Measurements from ENCODE around the gene CLIP2. TPM values are rescaled to one million over a fixed set of nuclear protein-coding genes. Genes with fewer than 3 reads are reported as not detected.

The CLIP2 gene
- total RNA-seq, 1 donor from 2014 or later, result 110 TPM

DNA sequence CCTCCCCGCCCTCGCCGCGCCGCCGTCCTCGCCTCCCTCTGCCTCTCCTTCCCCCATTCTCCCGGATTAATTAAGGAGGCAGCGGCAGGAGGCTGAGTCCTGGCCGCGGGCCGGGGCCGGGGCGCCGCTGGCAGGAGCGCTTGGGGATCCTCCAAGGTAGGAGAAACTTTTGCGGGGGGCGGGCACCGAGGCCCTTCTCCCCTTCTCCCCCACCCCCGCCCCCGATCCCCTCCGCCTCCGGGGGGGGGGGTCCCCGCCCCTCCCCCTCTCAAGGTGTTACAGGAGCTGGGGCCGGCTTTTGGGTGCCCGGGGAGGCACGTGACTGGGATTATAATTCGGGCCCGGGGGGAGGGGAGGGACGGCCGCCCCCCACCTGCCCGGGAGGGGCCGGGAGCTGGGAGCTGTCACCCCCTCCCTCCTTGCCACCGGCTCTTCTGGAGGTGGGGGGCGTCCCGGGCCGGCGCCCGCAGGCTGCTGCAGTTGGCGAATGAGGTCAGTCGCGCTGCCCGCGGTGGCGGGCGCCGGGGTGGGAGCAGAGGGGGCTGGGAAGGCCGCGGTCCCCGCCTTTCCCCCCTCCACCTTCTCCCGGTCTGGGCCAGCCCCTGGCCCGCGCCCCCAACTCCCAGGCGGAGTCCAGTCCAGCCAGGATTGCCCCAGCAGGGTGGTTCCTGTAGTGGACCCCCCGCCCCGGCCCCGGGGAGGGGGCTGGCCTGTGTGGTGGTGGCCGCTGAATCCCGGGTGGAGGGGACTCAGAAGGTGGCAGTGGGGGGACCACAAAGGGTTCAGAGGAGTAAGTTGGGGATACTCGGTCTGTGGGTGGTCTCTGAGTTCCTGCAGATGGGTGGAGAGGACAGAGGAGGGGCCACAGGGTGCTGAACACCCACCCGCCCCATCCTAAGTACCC is 165.1 kb downstream of the CLIP2 start:
- H3K36me3 Mint-ChIP-seq (ENCODE audit: low read depth, unreplicated experiment), result peaks cover 7% of the 10 kb centered on the region
- H3K4me1 Mint-ChIP-seq (ENCODE audit: unreplicated experiment), result peaks cover 2% of the 10 kb centered on the region
- peak overlapping the region; percentile 83 for H3K4me3 Mint-ChIP-seq (ENCODE audit: unreplicated experiment)
- H3K27me3 Mint-ChIP-seq (ENCODE audit: unreplicated experiment), result peaks cover 12% of the 10 kb centered on the region
- TF ChIP-seq, protein P1, sequence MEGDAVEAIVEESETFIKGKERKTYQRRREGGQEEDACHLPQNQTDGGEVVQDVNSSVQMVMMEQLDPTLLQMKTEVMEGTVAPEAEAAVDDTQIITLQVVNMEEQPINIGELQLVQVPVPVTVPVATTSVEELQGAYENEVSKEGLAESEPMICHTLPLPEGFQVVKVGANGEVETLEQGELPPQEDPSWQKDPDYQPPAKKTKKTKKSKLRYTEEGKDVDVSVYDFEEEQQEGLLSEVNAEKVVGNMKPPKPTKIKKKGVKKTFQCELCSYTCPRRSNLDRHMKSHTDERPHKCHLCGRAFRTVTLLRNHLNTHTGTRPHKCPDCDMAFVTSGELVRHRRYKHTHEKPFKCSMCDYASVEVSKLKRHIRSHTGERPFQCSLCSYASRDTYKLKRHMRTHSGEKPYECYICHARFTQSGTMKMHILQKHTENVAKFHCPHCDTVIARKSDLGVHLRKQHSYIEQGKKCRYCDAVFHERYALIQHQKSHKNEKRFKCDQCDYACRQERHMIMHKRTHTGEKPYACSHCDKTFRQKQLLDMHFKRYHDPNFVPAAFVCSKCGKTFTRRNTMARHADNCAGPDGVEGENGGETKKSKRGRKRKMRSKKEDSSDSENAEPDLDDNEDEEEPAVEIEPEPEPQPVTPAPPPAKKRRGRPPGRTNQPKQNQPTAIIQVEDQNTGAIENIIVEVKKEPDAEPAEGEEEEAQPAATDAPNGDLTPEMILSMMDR (IDR thresholded peaks at IDR 0.05; ENCODE audit: unreplicated experiment), result no peak
- no peak overlapping the region for H3K27ac Mint-ChIP-seq (ENCODE audit: unreplicated experiment)
- DNase-seq (ENCODE audit: low spot score), result peak; percentile 31
- H3K9me3 Mint-ChIP-seq (ENCODE audit: unreplicated experiment), result no peaks in the 10 kb centered on the region

GRCh38 chr7:74454925-74455288 is 165.7 kb downstream of the CLIP2 start:
- no peak overlapping the region for H3K27ac Mint-ChIP-seq (ENCODE audit: unreplicated experiment)
- TF ChIP-seq, protein P1 (IDR thresholded peaks at IDR 0.05; ENCODE audit: unreplicated experiment), result no peak
- H3K36me3 Mint-ChIP-seq (ENCODE audit: low read depth, unreplicated experiment), result peaks cover 7% of the 10 kb centered on the region
- DNase-seq (ENCODE audit: low spot score), result no peak
- no peaks in the 10 kb centered on the region for H3K9me3 Mint-ChIP-seq (ENCODE audit: unreplicated experiment)
- peak overlapping the region; percentile 83 for H3K4me3 Mint-ChIP-seq (ENCODE audit: unreplicated experiment)
- H3K27me3 Mint-ChIP-seq (ENCODE audit: unreplicated experiment), result peaks cover 12% of the 10 kb centered on the region
- peaks cover 2% of the 10 kb centered on the region for H3K4me1 Mint-ChIP-seq (ENCODE audit: unreplicated experiment)

GRCh38 chr7:74455291-74455804 is 166.1 kb downstream of the CLIP2 start:
- peaks cover 7% of the 10 kb centered on the region for H3K36me3 Mint-ChIP-seq (ENCODE audit: low read depth, unreplicated experiment)
- peaks cover 12% of the 10 kb centered on the region for H3K27me3 Mint-ChIP-seq (ENCODE audit: unreplicated experiment)
- no peak overlapping the region for H3K27ac Mint-ChIP-seq (ENCODE audit: unreplicated experiment)
- H3K4me1 Mint-ChIP-seq (ENCODE audit: unreplicated experiment), result peaks cover 2% of the 10 kb centered on the region
- no peak for DNase-seq (ENCODE audit: low spot score)
- no peaks in the 10 kb centered on the region for H3K9me3 Mint-ChIP-seq (ENCODE audit: unreplicated experiment)
- H3K4me3 Mint-ChIP-seq (ENCODE audit: unreplicated experiment), result peak overlapping the region; percentile 83
- TF ChIP-seq, protein P1 (IDR thresholded peaks at IDR 0.05; ENCODE audit: unreplicated experiment), result no peak

Other genes with a start within 250 kb of the CLIP2 start
- gene LIMK1, start 205.6 kb upstream of the CLIP2 start, total RNA-seq (ENCODE audit: unreplicated experiment), result 51.0 TPM
- 274 TPM for gene EIF4H, start 115.1 kb upstream of the CLIP2 start, total RNA-seq (ENCODE audit: unreplicated experiment)
- 0.64 TPM for gene LAT2, start 79.4 kb upstream of the CLIP2 start, total RNA-seq (ENCODE audit: unreplicated experiment)
- 38.8 TPM for gene RFC2, start 35.0 kb upstream of the CLIP2 start, total RNA-seq (ENCODE audit: unreplicated experiment)
- 32.6 TPM for gene GTF2IRD1, start 164.5 kb downstream of the CLIP2 start, total RNA-seq (ENCODE audit: unreplicated experiment)

All from endothelial cell (in vitro differentiated cells).